ENCODE data around the gene CSMD2.

Gene CSMD2

DNA sequence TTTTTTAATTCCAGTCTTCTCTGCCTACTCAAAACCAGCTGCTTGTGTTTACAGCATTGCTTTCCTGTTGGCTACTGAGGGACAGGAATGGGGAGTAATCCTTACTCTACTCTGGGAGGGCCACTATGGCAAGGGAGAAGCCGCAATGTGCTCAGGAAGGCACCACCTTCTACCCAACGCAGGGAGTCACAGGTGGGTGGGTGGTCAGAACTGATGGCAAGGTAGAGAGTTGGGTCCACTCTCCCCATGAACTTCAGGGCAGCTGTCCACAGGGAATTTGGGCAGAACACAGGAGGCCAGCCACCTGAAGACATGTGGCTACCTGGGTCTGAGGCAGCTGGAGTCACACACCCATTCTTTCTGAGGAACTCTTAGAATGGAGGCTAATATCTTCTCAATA, 341.6 kb downstream of the CSMD2 start:
- DNase-seq (ENCODE audit: low read depth, low spot score) = no peak

- no peak for DNase-seq (ENCODE audit: low read depth, low spot score)
These were observed 342.6 kb downstream of the CSMD2 start for GRCh38 chr1:33822396-33822795.

GRCh38 chr1:33821291-33821690, 343.7 kb downstream of the CSMD2 start:
- DNase-seq (ENCODE audit: low read depth, low spot score) = no peak

- DNase-seq (ENCODE audit: low read depth, low spot score) = no peak
These were observed 344.2 kb downstream of the CSMD2 start for GRCh38 chr1:33820804-33821203.

GRCh38 chr1:33819913-33820311, 345.1 kb downstream of the CSMD2 start:
- no peak for DNase-seq (ENCODE audit: low read depth, low spot score)

DNA sequence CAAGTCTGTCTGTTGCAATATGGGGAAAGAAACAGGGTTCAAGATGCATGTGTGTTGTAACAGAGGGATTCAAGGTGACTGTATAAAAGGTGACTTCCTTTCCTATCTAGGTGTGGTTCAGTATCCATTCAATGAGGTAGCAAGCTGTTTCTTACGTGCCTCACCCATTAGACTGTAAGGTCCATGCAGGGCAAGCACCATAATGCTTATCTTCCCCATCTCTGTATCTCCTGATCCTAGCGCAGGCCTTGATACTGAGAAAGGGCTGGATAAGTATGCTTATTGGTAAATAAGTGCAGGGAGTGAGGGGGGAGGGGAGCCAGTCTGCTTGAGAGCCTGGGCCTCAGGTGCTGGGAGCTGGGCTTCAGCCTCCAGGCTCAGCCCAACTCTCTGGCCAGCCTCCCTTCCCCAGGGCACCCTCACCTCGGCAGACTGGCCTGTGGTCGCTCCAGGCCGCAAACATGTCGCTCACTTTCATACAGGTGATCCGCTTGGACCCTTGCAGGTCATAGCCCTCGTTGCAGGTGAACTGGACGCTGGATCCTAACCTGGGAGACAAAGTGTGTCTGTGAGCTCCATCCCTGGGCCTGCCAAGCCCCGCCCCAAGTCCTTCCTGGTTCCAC, 345.6 kb downstream of the CSMD2 start:
- DNase-seq (ENCODE audit: low read depth, low spot score) = no peak

- no peak for DNase-seq (ENCODE audit: low read depth, low spot score)
These were observed 347.0 kb downstream of the CSMD2 start for GRCh38 chr1:33818071-33818470.

GRCh38 chr1:33815061-33815460, 350.0 kb downstream of the CSMD2 start:
- no peak for DNase-seq (ENCODE audit: low read depth, low spot score)

DNA sequence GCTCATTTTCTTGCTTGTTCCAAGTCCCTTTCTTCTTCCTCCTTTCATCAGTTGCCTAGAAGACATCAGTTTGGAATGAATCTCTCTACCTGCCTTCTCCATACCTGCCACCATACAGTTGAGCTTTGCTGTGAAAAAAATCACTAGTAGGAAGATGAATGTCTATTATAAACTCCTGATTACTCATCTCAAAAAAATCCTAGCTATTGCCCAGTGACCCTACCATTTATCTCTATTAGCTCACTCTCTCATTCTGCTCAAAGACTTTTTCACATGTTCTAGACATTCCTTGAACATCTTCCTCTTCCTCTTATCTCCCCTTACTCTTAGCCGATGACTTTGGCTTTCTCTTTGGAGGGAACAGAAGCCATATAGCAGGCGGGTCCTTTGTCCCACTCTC, 350.9 kb downstream of the CSMD2 start:
- DNase-seq (ENCODE audit: low read depth, low spot score) = no peak

GRCh38 chr1:33810571-33810970, 354.5 kb downstream of the CSMD2 start:
- DNase-seq (ENCODE audit: low read depth, low spot score) = no peak

DNA sequence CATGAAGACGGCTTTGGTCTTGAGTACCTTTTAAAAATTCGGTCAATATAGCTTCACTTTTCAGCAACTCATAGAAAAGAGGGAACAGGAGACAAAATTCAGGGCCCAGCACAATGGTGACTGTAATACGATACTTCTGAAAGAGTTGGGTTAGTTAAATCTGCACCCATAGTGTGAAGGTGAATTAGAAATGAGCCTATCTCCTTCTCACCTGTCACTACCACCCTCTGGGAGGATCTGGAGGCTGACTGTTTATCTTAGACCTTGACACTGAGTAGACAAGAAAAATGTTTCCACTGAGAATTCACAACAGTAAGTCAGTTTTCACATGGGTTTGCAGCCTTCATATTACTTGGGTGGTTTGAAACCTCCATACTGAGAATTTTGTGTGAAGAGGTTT, 359.0 kb downstream of the CSMD2 start:
- DNase-seq (ENCODE audit: low read depth, low spot score) = no peak

GRCh38 chr1:33802268-33802667, 362.8 kb downstream of the CSMD2 start:
- no peak for DNase-seq (ENCODE audit: low read depth, low spot score)

- no peak for DNase-seq (ENCODE audit: low read depth, low spot score)
These were observed 367.2 kb downstream of the CSMD2 start for GRCh38 chr1:33797849-33798248.

DNA sequence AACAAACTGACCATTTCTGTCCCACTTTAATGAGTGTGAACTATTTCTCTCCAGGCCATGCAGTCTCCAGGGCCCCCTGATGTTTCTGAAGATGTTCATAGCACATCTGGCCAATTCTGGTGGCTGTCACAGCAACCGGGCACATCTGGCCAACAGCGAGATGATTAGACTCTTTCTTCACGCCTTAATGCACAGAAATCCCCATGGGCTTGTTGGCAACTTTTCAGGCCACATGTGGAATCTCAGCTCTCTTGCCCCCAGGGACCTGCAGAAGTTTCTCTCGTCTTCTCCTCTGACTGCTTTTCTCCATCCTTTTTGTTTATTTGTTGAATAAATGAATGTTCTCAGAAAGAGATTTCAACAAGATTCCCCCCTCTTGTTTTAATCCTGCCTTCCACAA, 372.4 kb downstream of the CSMD2 start:
- DNase-seq (ENCODE audit: low read depth, low spot score) = no peak

- DNase-seq (ENCODE audit: low read depth, low spot score) = no peak
These were observed 372.8 kb downstream of the CSMD2 start for GRCh38 chr1:33792216-33792615.

GRCh38 chr1:33791251-33791650, 373.8 kb downstream of the CSMD2 start:
- DNase-seq (ENCODE audit: low read depth, low spot score) = no peak

- no peak for DNase-seq (ENCODE audit: low read depth, low spot score)
These were observed 374.5 kb downstream of the CSMD2 start for GRCh38 chr1:33790577-33790976.

DNA sequence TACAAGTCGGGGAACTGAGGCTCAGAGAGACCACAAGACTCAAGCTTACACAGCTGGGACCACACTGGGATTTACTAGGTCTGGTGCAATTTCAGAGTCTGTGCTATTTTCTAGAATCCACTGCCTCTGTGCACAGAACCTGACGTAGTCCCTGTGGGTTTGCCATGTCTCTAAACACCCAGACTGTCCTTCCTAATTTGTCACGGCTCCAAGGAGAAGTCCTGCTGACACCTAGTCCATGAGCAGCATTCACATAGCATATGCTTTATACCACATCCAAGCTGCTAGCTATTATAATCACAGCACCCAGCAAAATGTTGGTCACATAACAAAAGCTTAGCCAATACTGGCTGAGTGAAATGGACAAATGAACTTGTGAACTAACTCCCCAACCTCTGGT, 380.2 kb downstream of the CSMD2 start:
- DNase-seq (ENCODE audit: low read depth, low spot score) = no peak

- no peak for DNase-seq (ENCODE audit: low read depth, low spot score)
These were observed 382.3 kb downstream of the CSMD2 start for GRCh38 chr1:33782776-33783175.

DNA sequence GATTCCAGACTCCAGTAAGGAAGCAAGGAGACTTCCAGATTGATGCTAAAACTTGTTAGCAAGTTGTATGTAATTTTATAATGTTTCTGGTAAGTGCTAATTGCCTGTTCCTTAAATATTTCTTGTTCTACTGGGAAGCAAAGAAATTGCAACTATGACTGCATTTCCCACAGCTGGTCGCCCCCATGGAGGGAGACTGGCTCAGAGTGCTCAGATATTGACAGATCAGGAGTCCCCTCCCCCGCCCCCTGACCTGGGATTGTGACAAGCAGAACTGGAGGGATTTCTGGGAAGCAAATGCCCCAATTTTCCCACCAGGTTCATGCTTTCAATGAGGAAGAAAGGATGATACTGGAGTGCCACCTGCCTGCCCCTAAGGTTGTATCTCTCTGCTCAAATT, 383.4 kb downstream of the CSMD2 start:
- no peak for DNase-seq (ENCODE audit: low read depth, low spot score)

- DNase-seq (ENCODE audit: low read depth, low spot score) = no peak
These were observed 387.7 kb downstream of the CSMD2 start for GRCh38 chr1:33777337-33777736.

GRCh38 chr1:33768821-33769220, 396.2 kb downstream of the CSMD2 start:
- no peak for DNase-seq (ENCODE audit: low read depth, low spot score)

GRCh38 chr1:33768106-33768505, 396.9 kb downstream of the CSMD2 start:
- no peak for DNase-seq (ENCODE audit: low read depth, low spot score)

GRCh38 chr1:33764149-33764548, 400.9 kb downstream of the CSMD2 start:
- DNase-seq (ENCODE audit: low read depth, low spot score) = no peak

Data from ELF-1 (cell line).